SW480 (cell line): ENCODE results near the gene GOLGA8H.
"Not testable (repeated sequence)": the region's sequence is repeated elsewhere in the genome, so short reads cannot be mapped to it uniquely, and the experiment has no call there.

Experiments
- DNase-seq: peaks from one replicate; pipeline ENCODE4 v3.0.0-alpha.2; 2016; ENCODE audit warnings: low spot score

The GOLGA8H gene, protein sequence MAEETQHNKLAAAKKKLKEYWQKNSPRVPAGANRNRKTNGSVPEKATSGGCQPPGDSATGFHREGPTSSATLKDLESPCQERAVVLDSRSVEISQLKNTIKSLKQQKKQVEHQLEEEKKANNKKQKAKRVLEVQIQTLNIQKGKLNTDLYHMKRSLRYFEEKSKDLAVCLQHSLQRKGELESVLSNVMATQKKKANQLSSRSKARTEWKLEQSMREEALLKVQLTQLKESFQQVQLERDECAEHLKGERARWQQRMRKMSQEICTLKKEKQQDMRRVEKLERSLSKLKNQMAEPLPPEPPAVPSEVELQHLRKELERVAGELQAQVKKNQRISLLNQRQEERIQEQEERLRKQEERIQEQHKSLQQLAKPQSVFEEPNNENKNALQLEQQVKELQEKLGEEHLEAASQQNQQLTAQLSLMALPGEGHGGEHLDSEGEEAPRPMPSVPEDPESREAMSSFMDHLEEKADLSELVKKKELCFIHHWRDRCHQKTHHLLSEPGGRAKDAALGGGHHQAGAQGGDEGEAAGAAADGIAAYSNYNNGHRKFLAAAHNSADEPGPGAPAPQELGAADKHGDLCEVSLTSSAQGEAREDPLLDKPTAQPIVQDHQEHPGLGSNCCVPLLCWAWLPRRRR

DNA sequence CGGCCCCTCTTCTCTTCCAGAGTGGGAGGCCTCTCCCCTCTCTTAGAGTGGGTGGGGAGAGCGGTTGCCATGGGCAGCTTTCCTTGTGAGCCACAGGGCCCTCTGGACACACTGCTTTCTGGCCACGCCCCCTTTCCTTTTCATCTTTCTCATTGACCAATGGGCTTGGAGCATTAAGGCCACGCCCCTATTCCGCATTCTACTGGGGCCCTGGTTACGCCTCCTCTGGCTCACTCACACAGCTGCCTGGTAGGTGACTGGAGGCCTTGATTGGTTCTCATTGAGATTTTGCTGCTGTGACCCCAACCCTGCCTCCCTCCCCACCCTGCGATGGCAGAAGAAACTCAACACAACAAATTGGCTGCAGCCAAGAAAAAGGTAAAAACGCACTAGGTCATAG lies at the start of gene GOLGA8H:
GOLGA8H (plus strand) TSS at position 233 of the 400 bp plus-strand sequence; CDS start at position 331, 98 bp downstream.
- peak; percentile 16 for DNase-seq

DNA sequence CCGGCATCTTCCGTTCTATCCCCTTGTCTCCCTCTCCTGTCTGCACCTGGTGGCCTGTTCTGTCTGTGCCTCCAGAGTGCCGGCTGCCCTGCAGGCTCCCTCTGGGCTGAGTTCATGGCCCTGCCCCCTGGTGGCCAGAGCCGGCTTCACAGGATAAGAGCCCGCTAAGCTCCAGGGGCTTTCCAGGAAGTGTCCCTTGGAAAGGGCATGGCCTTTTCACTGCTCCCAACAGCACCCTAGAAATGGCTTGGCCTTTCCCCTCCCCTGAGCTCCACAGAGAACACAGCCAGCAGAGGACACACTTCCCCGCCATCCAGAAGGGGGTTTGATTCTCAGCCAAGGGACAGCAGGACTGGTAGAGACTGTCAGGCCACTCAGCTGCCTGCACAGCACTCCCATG lies 36.9 kb upstream of the GOLGA8H start:
- DNase-seq = not testable (repeated sequence)

DNA sequence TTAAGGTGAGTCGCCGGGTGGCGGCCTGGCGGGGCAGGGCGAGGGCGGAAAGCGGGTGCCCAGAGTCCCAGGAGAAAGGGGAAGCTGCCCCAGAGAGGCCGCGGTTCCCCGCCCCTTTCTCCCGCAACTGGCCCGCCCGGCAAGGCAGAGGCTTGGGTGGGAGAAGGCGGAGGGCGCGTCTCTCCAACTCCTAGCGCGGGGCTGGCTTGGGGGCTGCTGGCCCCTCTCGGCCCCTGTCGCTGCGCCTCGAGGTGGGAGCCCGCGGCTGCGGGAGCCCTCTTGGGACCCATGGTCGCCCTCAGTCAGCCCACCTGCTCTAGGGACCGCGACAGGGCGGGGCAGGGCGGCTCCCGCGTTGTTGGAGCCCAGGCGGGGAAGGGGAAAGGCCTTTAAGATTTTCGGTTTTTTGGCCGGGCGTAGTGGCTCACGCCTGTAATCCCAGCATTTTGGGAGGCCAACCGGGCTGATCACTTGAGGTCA lies 30.8 kb upstream of the GOLGA8H start:
- DNase-seq = not testable (repeated sequence)

DNA sequence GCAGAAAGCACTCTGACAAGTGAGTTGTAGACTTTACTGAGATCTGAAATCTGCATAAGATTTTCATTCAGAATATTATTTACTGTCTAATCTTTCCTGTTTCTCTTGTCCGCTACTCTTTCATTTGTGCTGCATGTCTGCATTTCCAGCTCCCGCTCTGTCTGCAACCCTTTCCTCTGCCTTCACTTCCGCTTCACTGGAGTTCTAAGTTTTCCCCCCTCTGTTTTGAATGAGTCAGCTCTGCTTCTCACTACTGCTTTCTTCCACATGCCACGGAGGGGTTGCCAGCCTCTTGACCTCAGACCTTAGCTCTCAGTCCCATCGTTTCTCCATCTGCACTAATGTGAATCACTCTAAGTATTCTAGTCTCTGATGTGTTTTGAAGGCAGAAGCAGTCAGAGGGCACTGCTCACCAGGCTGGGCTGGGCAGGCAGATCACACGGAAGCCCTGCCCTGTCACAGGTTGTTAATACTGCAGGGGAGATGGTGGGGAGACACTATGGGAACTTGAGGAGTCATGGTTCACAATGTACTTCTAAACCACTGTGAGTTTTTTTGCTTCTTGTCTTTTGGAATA lies 24.3 kb upstream of the GOLGA8H start:
- not testable (repeated sequence) for DNase-seq

DNA sequence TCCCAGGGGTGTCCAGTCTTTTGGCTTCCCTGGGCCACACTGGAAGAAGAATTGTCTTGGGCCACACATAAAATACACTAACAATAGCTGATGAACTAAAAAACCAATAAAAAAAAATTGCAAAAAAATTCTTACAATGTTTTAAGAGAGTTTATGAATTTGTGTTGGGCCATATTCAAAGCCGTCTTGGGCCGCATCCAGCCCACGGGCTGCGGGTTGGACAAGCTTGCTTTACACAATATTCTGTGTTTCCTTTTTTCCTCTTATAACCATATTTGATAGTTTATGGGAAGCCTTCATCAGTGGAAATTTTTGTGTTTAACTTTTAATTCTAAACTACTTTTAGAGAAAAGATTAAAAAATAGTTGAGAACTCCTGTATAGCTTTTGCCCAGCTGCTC lies 23.1 kb upstream of the GOLGA8H start:
- DNase-seq = not testable (repeated sequence)

DNA sequence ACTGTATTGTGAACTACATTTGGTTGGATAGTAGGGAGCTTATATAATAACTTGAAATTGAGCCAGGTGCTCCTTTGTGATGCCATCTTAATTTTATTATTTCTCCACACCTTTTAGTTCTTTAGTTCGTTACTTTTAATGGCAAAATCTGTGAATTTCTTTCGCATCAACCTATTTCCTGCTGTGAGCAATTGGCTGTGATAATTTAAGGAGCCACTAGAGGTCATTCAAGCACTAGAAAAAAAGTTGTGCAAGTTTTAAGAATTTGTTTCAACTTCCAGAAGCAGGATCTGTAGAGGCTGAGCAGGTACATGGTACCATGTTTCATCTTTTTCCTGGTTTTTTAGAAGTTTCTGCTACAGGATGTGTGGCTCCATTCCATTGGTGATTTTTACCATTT lies 4.9 kb upstream of the GOLGA8H start:
- DNase-seq = not testable (repeated sequence)

DNA sequence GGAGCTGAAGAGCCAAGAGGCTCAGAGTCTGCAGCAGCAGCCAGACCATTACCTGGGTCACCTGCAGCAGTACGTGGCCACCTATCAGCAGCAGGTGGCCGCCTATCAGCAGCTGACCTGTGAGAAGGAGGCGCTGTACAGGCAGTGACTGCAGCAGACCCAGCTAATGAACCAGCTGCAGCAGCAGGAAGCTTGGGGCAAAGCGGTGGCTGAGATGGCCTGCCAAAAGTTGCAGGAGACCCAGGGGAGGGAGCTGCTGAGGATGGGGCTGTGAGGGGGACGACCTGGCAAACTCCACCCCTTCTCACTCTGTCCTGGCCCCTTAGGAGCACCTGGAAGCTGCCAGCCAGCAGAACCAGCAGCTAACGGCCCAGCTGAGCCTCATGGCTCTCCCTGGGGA lies 8.4 kb downstream of the GOLGA8H start:
- not testable (repeated sequence) for DNase-seq

DNA sequence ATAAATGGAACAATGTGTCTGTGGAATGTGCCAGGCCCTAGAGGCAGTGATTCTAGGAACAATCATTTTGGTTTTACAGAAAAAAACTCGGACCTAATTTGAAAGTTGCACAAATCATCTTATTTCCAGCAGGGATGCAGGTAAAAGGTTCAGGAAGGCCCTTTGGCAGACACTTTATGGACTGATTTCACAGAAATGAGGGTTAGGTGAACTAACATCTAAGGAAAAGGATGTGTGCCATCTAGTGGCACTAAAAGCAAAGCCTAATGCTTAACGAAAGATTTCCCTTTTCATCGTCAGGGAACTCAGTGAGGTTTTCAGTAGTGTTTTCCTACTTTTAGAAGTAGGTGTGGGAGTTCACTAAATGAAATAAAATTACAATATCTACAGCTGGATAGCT lies 17.5 kb downstream of the GOLGA8H start:
- DNase-seq = peak; percentile 21

DNA sequence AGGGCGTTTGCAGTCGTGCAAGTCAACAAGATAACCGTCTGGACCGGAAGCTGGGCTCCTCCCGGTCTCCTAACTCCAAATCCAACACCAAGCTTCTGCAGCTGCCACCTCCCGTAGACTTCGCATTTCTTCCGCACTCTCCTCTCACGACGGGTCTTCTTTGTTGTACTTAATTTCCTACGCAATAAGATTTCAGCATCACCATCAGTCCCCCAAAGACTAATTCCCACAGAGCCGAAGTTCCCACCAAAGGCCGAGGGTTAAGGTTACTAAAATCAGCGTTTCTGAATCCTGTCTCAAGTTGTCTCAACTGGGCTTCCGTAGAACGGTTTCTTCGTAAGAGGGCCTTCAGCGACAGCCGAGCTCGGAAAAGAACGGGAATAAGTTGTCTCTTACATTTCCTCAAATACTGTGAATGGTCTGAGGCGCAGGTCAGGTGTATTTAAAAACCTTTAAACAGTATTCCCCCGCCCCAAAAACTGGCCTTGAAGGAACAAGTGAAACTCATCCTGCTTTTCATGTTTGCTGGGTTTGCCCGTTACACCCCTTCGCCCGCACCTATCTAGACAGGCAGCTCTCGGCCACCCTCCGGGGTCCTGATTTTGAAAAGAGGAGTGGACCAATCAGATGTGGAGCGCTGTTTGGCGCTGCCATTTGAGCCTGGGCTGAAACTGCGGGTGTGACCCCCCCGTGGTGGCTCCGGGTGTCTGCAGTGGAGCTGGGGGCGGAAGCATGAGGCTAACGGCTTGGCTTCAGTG lies 21.8 kb downstream of the GOLGA8H start, which contains the start of gene ARHGAP11B:
ARHGAP11B (plus strand) TSS at position 693 of the 758 bp plus-strand sequence.
- peak; percentile 95 for DNase-seq

DNA sequence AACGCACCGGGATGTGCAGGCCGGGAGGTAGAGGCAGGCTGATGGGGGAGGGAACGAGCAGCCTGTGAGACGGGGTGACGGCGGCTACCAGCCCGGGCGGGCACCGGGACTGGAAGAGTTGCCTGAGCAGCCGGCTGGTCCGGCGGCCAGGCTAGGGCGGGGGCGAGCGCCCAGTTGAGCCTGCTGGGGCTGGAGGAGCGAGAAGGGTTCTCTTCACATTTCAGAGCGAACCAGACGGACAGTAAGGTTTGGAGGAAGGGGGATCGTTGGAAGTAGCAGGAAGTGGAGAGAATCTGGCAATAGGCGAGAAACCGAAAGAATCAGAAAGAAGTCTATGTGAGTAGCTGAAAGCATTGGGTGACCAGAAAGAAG lies 22.4 kb downstream of the GOLGA8H start:
- peak; percentile 23 for DNase-seq

DNA sequence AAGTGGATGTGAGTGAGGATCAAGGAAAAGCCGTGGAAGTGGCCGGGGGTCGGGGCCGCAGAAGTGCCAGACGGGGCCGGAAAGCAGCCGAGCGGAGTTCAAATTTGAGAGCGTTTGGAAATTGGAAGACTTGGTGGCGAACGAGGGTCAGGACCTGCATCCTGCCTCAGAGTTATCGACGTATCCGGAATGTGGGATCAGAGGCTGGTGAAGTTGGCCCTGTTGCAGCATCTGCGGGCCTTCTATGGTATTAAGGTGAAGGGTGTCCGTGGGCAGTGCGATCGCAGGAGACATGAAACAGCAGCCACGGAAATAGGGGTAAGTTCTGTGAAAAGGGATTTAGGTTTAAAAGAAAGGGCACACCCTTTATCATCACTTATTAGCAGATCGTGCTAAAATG lies 22.8 kb downstream of the GOLGA8H start:
- peak; percentile 16 for DNase-seq

DNA sequence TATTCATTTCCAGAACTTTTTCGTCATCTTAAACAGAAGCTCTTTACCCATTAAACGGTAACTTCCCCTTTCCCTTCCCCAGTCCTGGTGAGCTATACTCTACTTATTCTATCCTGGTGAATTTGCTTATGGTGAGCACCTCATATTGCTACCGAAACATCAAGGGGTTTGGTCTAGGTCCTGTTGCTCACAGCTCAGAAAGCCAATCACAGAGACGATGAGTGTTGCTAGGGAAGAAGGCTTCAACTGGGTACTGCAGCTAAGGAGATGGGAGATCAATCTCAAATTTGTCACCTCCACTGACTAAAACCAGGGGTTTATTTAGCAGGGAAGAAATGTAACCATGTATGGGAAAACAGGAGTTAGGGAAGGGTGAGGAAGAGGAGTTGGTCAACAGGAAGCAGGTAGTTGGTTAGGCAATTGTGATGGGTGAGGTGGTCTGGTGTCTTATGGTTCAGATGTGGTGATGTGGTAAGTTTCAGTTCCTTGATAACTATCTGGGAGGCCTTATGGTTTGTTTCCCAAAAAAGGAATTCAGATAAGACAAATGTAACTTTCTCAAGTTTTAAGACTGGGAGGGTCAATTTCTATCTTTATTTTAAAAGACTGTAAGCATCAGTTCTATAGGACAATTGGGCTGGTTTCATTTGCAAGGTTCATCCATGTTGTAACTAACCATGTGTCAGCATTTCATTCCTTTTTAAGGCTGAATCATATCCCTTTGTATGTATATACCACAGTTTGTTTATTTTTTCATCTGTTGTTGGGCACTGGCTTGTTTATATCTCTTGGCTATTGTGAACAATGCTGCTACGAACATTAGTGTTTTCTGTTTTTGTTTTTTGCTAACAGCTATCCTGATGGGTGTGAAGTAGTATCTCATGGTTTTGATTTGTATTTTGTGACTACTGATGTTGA lies 46.4 kb downstream of the GOLGA8H start:
- DNase-seq = no peak

DNA sequence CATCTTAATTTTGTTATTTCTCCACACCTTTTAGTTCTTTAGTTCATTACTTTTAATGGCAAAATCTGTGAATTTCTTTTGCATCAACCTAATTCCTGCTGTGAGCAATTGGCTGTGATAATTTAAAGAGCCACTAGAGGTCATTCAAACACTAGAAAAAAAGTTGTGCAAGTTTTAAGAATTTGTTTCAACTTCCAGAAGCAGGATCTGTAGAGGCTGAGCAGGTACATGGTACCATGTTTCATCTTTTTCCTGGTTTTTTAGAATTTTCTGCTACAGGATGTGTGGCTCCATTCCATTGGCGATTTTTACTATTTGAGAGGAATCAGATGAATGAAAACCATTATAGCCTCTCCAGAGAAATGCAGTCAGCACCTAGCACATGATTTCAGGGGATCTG lies 57.3 kb downstream of the GOLGA8H start:
- DNase-seq = not testable (repeated sequence)
